Activated T-cell treated with anti-CD3 and anti-CD28 coated beads for 48 hours (primary cell): Measurements from ENCODE around the gene ZYG11A.

Source experiments
- DNase-seq: peaks from one replicate; pipeline ENCODE4 v3.0.0-alpha.2; 2020; ENCODE audit warnings: low read depth

The ZYG11A gene

DNA sequence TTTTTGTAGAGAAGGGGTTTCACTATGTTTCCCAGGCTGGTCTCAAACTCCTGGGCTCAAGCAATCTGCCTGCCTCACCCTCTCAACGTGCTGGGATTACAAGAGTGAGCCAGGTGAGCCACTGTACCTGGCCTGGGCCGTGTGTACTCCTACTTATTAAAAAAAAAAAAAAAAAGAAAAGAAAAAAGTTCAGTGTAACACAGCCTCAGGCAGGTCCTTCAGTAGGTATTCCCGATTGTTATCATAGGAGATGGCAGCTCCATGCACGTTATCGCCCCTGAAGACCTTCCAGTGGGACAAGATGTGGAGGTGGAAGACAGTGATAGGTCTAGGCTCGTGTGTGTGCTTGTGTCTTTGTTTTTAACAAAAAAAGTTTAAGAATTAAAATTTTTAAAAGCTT lies 75.6 kb downstream of the ZYG11A start:
- no peak for DNase-seq

DNA sequence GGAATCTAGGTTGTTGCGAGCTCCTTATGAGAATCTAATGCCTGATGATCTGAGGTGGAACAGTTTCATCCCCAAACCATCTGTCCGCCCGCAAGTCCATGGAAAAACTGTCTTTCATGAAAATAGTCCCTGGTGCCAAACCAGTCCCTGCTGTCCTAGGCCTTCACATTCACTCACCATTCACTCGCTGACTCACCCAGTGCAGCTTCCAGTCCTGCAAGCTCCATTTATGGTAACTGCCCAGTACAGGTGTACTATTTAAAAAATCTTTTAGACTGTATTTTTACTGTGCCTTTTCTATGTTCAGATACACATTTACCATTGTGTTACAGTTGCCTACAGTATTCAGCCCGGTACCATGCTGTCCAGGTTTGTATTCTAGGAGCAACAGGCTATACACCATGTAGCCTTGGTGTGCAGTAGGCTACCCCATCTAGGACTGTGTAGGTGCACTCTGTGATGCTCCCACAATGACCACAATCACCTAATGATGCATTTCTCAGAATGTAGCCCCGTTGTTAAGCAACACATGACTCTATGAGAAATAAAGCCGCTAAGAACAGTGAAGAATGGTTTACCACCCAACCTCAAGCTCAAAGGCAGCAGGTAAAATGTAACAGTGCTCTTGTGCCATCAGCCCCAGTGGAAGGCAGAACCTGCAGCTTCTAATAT lies 76.6 kb downstream of the ZYG11A start:
- no peak for DNase-seq

DNA sequence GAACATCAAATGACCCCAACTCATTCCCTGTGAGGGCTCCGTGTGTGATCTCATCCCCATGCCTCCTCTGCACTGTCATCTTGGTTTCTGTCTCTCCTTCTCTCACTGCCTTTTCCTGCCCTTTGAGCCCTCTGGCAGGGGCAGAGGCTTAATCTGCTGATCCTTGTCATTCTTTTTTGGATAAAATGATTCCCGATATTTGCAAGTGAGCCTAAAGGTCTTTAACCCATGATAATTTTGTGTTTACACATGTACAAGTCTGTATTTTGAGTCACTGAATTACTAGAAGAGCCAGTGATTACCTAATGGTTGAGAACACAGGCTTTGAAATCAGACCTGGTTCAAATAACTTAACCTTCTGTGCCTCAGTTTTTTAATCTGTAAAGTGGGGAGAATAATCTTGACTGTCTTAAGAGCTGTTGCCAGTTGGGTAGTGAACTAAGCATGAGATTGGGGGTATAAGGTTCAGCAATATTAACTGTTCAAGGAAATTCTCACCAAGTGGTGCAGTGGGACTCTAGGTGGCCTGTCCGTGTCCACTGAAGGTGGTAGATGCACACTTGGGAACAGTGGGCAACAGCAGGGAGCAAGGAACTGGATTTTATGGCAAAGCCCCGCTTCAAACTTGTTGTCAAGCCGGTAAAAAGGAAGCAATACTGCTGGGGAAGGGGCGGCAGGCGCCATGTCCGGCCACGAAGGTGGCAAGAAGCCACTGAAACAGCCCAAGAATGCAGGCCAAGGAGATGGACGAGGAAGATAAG lies 77.3 kb downstream of the ZYG11A start:
- DNase-seq, result no peak

- DNase-seq, result no peak
These were observed 78.3 kb downstream of the ZYG11A start for GRCh38 chr1:52920791-52921291.

GRCh38 chr1:52925571-52926005 lies 83.0 kb downstream of the ZYG11A start:
- no peak for DNase-seq

- no peak for DNase-seq
These were observed 84.3 kb downstream of the ZYG11A start for GRCh38 chr1:52926864-52927211.

DNA sequence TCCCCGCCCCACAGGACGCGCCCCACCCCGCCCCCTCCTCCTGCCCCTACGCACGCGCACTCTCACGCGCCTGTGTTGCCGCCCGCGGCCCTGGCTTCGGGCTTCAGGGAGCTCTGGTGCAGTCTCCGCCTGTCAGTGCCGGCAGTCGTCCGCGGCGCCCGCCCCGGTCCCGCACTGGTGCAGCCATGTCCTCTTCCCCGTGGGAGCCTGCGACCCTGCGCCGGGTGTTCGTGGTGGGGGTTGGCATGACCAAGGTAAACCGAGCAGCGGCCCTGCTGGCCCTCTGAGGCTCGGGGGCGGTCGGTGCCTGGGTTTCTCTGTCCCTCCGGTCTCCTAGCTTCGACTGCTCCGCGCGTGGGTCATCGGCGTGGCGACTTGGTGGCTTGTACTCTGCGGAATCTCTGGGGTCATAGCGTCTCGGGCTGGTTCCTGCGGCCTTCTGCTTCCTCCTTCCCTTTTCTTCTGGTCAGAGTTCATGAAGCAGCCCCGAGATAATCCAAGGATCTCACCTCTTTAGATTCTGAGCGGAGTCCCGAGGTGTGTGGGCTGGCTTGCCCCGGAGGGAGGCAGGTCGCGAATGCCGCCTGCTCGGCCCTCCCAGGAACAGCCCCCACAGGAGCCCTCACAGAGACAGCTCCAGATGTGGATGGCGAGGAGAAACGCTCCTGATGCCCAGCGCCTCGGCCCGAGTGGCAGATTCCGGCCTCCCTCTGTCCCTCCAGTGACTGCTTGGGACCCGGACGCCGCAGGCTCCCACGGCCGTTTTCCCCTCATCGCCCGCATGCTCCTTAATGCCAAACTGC lies 84.9 kb downstream of the ZYG11A start, which contains the start of gene SCP2:
SCP2 (plus strand) TSS at position 65 of the 803 bp plus-strand sequence; CDS start at position 186, 121 bp downstream.
- DNase-seq, result peak; percentile 75

DNA sequence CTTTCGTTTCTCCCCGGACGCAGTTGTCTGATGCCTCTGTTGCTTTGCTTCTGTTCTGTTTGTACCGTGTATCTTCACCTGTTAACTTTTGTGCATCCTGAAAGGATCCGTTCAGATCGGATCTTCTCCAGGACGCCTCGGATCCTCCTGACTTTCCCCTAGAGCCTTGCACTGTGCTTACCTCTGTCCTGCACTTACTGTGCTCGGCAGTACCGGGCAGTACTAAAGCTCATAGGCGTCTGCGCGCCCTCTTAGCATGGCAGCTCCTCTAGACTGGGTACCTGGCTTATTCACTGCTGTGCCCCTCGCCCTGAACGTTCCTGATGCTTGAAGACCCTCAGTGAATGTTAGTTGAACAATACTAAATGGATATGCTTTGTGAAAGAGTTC lies 85.5 kb downstream of the ZYG11A start:
- DNase-seq, result no peak

DNA sequence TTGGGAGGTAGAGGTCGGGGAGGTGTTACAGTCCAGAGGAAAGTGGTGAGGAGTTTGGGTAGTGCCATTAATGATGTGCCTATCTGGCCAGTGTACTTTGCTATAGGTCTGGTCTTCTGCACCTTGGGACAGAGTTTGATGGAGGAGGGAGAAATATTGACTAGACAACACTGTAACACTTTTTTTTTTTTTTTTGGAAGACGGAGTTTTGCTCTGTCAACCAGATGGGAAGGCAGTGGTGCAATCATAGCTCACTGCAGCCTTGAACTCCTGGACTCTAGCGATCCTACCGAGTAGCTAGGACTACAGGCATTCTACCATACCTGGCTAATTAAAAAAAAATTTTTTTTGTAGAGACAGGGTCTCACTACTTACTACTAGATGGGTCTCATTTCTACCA lies 86.5 kb downstream of the ZYG11A start:
- no peak for DNase-seq

DNA sequence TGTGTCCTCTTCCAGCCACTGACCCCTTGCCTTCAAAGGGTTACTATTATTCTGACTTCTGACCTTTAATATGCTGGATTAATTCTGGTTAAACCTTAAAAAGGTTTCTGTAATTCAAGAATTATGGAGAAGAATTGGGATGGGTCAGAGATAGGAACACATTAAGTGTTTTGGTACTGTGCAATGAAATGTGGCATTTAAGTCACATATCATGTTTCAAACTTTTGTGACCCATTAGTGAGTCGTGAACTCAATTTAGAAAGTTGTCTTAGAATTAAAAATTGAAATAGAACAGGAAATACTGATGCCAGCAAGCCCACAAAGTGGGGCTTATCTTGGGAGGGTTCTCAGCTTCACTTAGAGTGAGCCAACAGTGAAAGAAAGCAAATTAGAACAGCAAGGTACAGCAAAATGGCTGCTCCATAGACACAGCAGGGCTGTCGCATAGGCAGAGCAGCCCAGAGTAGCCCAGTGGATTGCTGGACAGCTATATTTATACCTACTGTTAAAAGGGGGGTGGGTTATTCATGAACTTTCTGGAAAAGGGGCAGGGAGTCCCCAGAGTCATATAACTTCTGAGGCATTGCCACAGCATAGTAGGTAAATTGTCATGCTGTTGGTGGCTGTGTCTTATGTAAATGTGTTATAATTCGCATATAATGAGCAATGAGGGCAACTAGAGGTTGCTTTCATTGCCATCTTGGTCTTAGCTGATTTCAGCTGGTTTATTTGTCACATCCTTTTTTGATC lies 95.0 kb downstream of the ZYG11A start:
- DNase-seq, result no peak

- DNase-seq, result no peak
These were observed 95.6 kb downstream of the ZYG11A start for GRCh38 chr1:52938183-52938451.

DNA sequence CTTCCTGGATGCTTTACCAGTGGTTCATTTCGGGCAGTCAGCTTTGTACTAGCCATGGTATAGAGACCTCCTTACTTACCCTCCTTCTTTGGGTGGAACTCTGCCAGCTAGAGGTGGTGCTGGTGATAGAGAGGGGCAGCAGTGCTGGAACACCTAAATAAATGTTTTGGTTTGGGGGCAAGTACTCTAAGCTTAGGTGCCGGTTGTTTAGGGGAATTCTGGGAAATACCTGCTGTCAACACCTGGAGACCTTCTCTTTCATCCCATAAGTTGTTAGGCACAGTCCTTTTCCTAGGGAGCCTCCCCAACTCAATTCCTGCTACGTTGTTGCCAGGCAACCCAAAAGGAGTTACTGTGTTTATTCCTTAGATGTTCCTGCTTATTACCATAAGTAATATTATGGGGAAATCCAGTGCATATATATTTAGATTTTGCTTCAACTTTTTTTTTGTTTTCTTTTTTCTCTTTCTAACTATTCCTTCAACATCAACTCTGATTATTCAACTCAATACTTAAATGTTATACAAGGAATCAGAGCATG lies 101.4 kb downstream of the ZYG11A start:
- no peak for DNase-seq

DNA sequence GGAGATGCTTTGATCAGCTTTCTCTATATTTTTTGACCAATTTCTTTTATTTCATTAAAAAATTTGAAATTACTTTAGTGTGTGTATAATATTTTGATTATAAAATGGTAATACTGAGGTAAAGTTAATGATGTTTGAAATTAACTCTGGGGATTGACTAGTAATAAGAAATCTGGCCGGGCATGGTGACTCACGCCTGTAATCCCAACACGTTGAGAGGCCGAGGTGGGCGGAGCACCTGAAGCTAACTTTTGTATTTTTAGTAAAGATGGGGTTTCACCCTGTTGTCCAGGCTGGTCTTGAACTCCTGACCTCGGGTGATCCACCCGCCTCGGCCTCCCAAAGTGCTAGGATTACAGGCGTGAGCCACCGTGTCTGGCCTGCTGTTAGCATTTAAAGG lies 102.0 kb downstream of the ZYG11A start:
- DNase-seq, result no peak
